DOHH2 (cell line): ENCODE results near the gene SVIL.

Experiments
- H3F3A ChIP-seq: fragments of 200-600 bp; sonication (generic), shearing (Covaris generic); 2 replicates; pipeline ENCODE4 v1.6.0; 2016; ENCODE audit warnings: antibody characterized with exemption, mild to moderate bottlenecking; ENCODE audit not compliant: control insufficient read depth, insufficient read depth
- H3K27ac ChIP-seq: fragments of 200-600 bp; sonication (generic); 2 replicates; pipeline ENCODE4 v1.5.1; 2014; ENCODE audit warnings: low read depth, mild to moderate bottlenecking, low read length, moderate library complexity
- H3K27me3 ChIP-seq: fragments of 200-600 bp; sonication (generic); 2 replicates; pipeline ENCODE4 v1.6.1; 2014; ENCODE audit warnings: mild to moderate bottlenecking, low read length, mixed read lengths; ENCODE audit not compliant: control insufficient read depth
- H3K36me3 ChIP-seq: fragments of 200-600 bp; sonication (generic); 2 replicates; pipeline ENCODE4 v1.6.1; 2014; ENCODE audit warnings: mild to moderate bottlenecking, low read length, moderate library complexity, mixed read lengths; ENCODE audit not compliant: control insufficient read depth
- H3K4me1 ChIP-seq: fragments of 200-600 bp; sonication (generic); 2 replicates; pipeline ENCODE4 v1.6.1; 2014; ENCODE audit warnings: mild to moderate bottlenecking, low read length, mixed read lengths; ENCODE audit not compliant: control insufficient read depth
- H3K4me2 ChIP-seq: fragments of 200-600 bp; sonication (generic); 2 replicates; pipeline ENCODE4 v1.6.0; 2014; ENCODE audit warnings: mild to moderate bottlenecking, low read length, moderate library complexity
- H3K4me3 ChIP-seq: fragments of 200-600 bp; sonication (generic); 2 replicates; pipeline ENCODE4 v1.5.1; 2014; ENCODE audit warnings: mild to moderate bottlenecking, low read length, mixed read lengths
- H3K79me2 ChIP-seq: fragments of 200-600 bp; sonication (generic); 2 replicates; pipeline ENCODE4 v1.6.1; 2014; ENCODE audit warnings: mild to moderate bottlenecking, low read length, mixed read lengths; ENCODE audit not compliant: control insufficient read depth
- H3K9me2 ChIP-seq: fragments of 200-600 bp; sonication (generic); replicated peaks from 2 replicates; pipeline ENCODE4 v1.6.1; 2014; ENCODE audit warnings: mild to moderate bottlenecking, low read length, mixed read lengths; ENCODE audit not compliant: control insufficient read depth
- H3K9me3 ChIP-seq: fragments of 200-600 bp; sonication (generic); 2 replicates; pipeline ENCODE4 v1.6.1; 2014; ENCODE audit warnings: antibody characterized with exemption, low read length, mixed read lengths; ENCODE audit not compliant: control insufficient read depth, insufficient read depth
- H4K20me1 ChIP-seq: fragments of 200-600 bp; sonication (generic); 2 replicates; pipeline ENCODE4 v1.6.0; 2014; ENCODE audit warnings: low read depth, mild to moderate bottlenecking, antibody characterized with exemption, low read length, moderate library complexity; ENCODE audit not compliant: control insufficient read depth, insufficient read depth
- EZH2phosphoT487 ChIP-seq: fragments of 200-600 bp; sonication (generic); IDR thresholded peaks from 2 replicates; pipeline ENCODE4 v1.6.1; 2017; ENCODE audit warnings: borderline replicate concordance, mild to moderate bottlenecking, antibody characterized with exemption, low read length, moderate library complexity, mixed read lengths
- TF ChIP-seq, protein P1 (sequence below): fragments of 200-600 bp; sonication (generic); IDR thresholded peaks from one replicate; pipeline ENCODE4 v1.5.1; 2014; ENCODE audit warnings: antibody characterized with exemption, mild to moderate bottlenecking, low read depth, low read length; ENCODE audit not compliant: poor library complexity, severe bottlenecking

The SVIL gene

GRCh38 chr10:29437871-29438270 is 196.9 kb downstream of the SVIL start:
- Histone ChIP-seq H3K9me2 (no peaks in the 10 kb centered on the region), H3K36me3 (no peaks in the 10 kb centered on the region), H3K79me2 (no peaks in the 10 kb centered on the region), H3K27ac (no peak overlapping the region), H3K4me2 (no peak overlapping the region), H3F3A (no peaks in the 10 kb centered on the region), H3K4me3 (no peak overlapping the region), H3K27me3 (no peaks in the 10 kb centered on the region), H3K9me3 (no peaks in the 10 kb centered on the region), H4K20me1 (no peaks in the 10 kb centered on the region), H3K4me1 (no peaks in the 10 kb centered on the region)
- no peak for TF ChIP-seq EZH2phosphoT487
- TF ChIP-seq, protein P1, sequence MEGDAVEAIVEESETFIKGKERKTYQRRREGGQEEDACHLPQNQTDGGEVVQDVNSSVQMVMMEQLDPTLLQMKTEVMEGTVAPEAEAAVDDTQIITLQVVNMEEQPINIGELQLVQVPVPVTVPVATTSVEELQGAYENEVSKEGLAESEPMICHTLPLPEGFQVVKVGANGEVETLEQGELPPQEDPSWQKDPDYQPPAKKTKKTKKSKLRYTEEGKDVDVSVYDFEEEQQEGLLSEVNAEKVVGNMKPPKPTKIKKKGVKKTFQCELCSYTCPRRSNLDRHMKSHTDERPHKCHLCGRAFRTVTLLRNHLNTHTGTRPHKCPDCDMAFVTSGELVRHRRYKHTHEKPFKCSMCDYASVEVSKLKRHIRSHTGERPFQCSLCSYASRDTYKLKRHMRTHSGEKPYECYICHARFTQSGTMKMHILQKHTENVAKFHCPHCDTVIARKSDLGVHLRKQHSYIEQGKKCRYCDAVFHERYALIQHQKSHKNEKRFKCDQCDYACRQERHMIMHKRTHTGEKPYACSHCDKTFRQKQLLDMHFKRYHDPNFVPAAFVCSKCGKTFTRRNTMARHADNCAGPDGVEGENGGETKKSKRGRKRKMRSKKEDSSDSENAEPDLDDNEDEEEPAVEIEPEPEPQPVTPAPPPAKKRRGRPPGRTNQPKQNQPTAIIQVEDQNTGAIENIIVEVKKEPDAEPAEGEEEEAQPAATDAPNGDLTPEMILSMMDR: no peak

DNA sequence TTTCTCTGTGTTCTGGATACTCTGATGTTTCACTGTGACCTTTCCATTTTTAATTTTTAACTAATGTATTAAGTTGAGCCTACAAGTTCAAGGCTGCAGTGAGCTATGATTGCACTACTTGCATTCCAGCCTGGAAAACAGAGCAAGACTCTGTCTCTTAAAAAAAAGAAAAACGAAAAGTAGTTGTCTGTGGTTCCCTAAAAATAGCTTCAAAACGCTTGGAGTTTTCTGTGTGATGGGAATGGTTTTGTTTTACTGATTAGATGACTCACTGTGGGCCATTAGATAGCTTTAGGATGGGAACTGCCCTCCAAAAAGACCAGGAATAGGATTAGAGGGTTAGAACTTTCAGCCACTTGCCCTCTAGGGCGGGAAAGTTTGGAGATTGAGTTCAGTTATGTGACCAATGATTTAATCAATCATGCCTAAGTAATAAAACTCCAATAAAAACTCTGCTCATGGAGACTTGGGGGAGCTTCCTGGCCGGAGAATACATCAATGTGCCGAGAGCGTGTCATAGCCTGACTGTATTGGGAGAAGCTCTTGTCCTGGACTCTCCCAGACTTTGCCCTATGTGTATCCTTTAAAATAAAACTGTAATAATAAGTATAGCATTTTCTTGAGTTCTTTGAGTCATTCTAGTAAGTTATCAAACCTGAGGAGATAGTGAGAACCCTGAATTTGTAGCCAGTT is 198.8 kb downstream of the SVIL start:
- Histone ChIP-seq H3K9me3 (no peaks in the 10 kb centered on the region), H3K36me3 (no peaks in the 10 kb centered on the region), H3K9me2 (no peaks in the 10 kb centered on the region), H3K27me3 (no peaks in the 10 kb centered on the region), H4K20me1 (no peaks in the 10 kb centered on the region), H3K4me2 (no peak overlapping the region), H3K4me3 (no peak overlapping the region), H3F3A (no peaks in the 10 kb centered on the region), H3K4me1 (no peaks in the 10 kb centered on the region), H3K27ac (no peak overlapping the region), H3K79me2 (no peaks in the 10 kb centered on the region)
- TF ChIP-seq, protein P1: no peak
- TF ChIP-seq EZH2phosphoT487: no peak

- TF ChIP-seq, protein P1: no peak
- TF ChIP-seq EZH2phosphoT487: no peak
- Histone ChIP-seq H3K4me1 (no peaks in the 10 kb centered on the region), H3K9me3 (no peaks in the 10 kb centered on the region), H4K20me1 (no peaks in the 10 kb centered on the region), H3K4me2 (no peak overlapping the region), H3K9me2 (no peaks in the 10 kb centered on the region), H3K36me3 (no peaks in the 10 kb centered on the region), H3K27me3 (no peaks in the 10 kb centered on the region), H3F3A (no peaks in the 10 kb centered on the region), H3K4me3 (no peak overlapping the region), H3K79me2 (no peaks in the 10 kb centered on the region), H3K27ac (no peak overlapping the region)
Observed at GRCh38 chr10:29434111-29434510, 200.7 kb downstream of the SVIL start.
